GM19324 (cell line): ENCODE results near the gene PYGM.

Experiments
- ATAC-seq: cut with Tn5 transposase; IDR thresholded peaks from one replicate; pipeline ENCODE4 v1.9.1; 2021; ENCODE audit warnings: mild to moderate bottlenecking, moderate library complexity; ENCODE audit not compliant: unreplicated experiment, low FRiP score

PYGM gene

DNA sequence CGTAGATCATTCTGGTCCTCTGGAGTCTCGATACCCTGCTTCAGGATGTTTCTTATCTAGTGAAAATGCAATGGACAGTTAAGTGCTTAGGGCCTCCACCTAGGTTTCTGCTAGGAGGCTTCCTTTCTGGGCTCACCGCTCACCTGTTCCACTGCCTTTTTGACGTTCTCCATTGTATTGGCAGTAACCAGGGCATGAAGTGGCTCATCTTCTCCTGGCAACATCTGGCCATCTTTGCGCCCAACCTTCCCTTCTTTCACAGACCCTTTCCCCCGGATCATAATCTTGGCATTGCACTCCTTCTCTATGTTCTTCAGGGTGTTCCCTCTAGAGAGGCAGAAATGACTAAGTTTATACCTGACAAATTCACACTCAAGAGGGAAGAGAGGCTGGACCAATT is 9.5 kb upstream of the PYGM start:
- ATAC-seq: no peak

- no peak for ATAC-seq
Observed at GRCh38 chr11:64768300-64768694, 8.5 kb upstream of the PYGM start.

DNA sequence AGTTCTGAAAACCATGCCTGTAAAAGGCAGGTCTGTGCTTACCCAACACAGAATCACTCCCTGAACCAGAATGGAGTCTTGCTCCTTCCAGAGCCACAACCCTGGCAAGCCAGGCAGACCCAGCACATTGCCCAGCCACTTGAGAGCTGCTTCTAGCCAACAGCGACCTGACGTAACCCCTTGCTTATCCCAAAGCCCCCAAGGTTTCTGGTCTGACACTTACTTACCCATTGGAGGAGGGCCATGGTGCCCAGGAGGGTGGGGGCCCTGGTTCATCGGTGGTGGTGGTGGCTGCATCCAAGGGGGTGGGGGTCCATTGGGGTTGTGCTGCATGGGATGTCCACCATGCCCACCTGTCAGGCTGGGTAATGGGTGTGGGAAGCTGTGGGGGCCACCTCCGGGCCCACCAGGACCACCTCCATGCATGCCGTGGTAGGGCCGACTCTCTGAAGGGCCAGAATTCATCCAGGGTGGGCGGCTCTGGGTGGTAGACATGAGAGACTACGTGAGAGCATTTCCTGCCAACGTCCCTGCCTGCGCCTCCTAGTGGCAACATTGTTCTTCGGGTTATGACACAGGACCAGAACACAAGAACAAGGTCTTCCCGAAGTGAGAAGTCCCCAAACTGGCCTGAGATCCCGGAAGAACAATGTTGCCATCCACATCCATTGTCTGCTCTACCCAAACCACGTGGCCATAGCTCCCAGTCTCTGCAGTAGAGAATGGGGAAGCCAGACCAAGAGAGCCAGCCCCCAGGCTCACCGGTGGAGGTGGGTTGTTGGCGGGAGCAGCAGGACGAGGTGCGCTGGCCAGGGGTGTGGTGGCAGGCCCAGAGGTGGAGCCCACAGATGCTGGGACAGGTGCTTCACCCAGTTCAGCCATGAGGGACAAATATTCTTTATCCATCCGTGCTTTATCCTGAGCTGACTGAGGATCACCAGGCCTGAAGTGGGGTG is 7.8 kb upstream of the PYGM start:
- ATAC-seq: no peak

GRCh38 chr11:64766881-64767280 is 7.1 kb upstream of the PYGM start:
- no peak for ATAC-seq

- ATAC-seq: no peak
Observed at GRCh38 chr11:64765851-64766665, 6.3 kb upstream of the PYGM start.

DNA sequence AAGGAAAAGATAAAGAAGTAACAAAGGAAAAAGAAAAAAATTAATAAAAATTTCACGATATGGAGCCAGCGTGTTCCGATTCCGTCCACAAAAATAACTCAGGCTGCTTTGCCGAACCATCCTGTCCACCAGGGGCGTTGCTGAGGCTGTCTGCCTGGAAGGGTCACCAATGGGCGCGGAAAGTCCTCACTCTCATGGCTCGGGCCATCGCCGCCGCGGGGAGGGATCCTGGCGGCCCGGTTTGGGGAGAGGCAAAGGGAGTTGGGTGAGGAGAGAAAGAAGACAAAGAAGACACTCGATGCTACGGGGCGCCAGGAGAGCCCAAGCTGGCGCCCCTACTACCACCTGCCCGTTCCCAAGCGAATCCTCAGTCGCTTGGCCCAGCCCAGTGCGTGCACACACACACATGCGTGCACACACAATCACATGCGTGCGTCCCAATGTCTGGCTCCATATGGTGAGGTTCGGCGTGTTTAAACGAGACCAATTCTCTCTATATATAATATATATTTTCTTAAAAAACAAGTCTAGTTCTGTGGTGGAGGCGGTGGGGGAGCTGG is 5.6 kb upstream of the PYGM start:
- no peak for ATAC-seq

DNA sequence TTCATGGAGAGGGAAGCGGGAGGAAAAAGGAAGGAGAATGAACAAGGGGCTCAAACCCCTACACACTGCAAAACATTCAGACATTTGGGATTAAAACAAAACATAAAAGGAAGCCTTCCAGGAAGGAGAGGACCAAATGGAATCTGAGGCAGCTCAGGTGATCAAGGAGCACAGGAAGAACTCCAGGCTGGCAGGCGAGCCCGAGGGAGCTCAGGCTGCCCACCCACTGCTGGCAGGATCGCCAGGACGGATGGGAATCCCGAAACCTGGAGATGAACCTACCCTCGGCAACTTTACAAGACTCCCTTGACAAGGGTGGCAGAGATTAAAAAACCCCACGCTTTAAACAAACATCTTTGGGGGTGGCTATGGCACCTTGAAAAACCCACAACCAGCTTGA is 5.0 kb upstream of the PYGM start:
- ATAC-seq: no peak

DNA sequence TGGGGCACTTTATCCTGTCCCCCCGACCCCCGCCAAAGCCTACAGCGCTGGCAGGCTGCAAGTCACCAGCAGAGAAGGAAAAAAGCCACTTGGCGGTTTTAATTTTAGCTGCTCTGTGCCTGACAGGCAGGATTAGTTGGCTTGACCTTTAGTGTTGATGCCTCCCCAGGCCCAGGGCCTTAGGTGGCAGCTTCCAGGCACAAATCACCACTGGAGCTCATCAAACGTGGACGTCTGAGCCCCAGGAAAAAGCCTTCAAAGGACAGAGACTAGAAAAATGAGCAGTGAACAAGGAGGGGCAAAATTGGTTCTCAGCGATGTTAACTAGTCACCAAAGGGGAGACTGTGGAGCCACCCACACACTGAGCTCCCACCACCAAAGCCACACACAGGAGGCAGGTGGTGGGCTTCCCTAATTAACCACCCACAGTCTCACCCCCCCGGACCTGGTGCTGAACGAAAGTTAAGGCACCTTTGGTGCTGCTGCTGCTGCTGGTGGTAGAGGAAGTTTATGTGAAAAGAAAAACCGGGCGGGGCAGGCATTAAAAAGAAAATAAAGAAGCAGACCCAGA is 4.4 kb upstream of the PYGM start:
- ATAC-seq: no peak

GRCh38 chr11:64763526-64764039 is 3.8 kb upstream of the PYGM start:
- no peak for ATAC-seq

GRCh38 chr11:64762674-64763525 is 3.1 kb upstream of the PYGM start:
- no peak for ATAC-seq

DNA sequence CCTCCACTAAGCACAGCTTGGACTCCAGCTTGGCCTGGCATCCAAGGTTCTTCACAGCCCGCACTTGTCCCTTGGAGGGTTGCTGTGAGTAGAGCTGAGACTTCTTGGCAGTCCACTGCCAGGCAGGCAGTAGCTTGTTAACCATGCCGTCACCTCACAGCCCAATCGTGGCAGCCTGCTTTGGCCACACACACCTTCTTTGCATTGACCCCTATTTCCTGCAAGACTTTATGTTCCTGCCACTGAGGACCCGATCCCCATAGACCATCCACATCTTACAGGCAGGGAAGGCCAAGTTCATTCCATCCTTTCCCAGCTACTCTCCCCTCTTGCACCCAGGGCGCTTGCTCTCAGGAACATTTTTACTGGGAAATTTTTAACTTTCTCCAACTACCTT is 2.5 kb upstream of the PYGM start:
- no peak for ATAC-seq

- no peak for ATAC-seq
Observed at GRCh38 chr11:64760759-64761420, 1.1 kb upstream of the PYGM start.

GRCh38 chr11:64759131-64759721 is 548 bp downstream of the PYGM start:
- no peak for ATAC-seq

DNA sequence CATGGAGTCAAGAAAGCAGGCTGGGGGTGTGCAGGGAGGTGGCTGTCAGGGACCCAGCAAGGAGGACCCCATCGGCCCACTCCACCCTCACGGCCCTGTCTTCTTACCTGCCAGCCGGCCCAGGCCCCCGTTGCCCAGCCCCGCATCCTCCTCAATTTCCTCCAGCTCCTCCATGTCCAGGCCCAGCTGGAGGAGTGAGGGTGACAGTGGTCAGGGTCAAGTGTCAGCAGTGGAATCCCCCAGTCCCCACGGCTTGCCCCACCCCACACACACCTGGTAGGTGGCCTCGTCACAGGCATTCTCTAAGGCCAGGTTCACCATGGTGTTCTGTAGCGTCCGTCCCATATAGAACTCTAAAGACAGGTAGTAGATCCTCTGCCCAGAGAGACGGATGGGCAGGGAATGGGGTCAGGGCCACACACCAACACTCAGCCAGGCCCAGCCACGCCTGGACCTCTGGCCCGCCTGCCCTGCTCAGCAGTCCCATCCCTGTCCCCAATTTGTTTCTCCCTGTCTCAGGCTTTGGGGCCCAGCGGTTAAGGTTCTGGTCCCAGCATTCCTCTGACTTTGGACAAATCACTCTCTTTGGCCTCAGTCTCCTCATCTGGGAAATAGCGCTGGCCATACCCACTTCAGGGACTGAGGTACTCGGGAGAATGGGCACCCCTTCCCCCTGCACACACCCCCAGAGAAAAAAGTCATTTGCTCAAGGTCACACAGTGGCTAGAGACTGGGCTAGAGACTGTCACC is 1.3 kb downstream of the PYGM start:
- ATAC-seq: no peak

DNA sequence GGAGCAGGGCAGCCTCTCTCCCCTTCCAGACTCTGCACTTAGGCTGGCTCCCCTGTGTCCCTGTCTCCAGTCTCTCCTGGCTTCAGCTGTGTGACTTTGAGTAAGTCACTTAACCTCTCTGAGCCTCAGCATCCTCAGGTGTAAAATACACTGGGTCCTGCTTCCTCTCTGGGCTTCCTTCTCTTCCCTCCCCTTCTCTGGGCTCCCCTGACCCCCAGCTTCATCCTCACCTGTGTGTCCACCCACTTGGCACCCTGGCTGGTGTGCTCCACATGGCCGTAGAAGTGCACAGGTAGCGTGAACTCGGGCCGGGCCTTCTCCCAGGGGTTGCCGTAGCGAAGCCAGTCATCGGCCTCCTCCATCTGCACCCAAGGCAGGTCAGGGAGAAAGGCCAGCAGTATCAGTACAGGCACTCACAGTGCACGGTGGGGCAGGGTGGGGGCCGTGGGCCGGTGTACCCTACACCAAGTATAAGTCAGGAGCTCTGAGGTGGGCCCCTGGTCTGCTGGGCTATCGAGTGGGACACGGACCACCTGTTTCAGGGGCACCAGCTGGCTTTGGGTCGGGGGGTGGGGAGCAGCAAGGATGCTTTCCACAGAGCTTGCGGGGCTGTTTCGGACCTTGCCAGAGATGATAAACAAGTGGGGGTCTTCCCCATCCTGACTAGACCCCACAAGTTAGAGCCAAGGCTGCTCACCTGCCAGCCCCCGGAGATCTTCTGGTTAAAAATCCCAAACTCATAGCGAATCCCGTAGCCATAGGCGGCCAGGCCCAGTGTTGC is 2.0 kb downstream of the PYGM start:
- ATAC-seq: no peak

GRCh38 chr11:64755681-64756361 is 4.0 kb downstream of the PYGM start:
- no peak for ATAC-seq
